Nephron progenitor cell (in vitro differentiated cells): Measurements from ENCODE around the gene ARMC7.
"Not testable (repeated sequence)": the region's sequence is repeated elsewhere in the genome, so short reads cannot be mapped to it uniquely, and the experiment has no call there.

Source experiments
- DNase-seq: peaks from one replicate; pipeline ENCODE4 v3.0.0; 2021
- H3K27ac Mint-ChIP-seq: 2 replicates; pipeline ENCODE4 v1.8.0; 2021; ENCODE audit warnings: mild to moderate bottlenecking, moderate library complexity, mixed read lengths
- H3K27me3 Mint-ChIP-seq: 2 replicates; pipeline ENCODE4 v1.8.0; 2021; ENCODE audit warnings: mild to moderate bottlenecking, low read depth, mixed read lengths; ENCODE audit not compliant: poor library complexity
- H3K36me3 Mint-ChIP-seq: 2 replicates; pipeline ENCODE4 v1.8.0; 2021; ENCODE audit warnings: low read depth, mixed read lengths
- H3K4me1 Mint-ChIP-seq: 2 replicates; pipeline ENCODE4 v1.8.0; 2021; ENCODE audit warnings: mixed read lengths
- H3K4me3 Mint-ChIP-seq: 2 replicates; pipeline ENCODE4 v1.8.0; 2021; ENCODE audit warnings: mild to moderate bottlenecking, moderate library complexity, mixed read lengths
- H3K9me3 Mint-ChIP-seq: 2 replicates; pipeline ENCODE4 v1.8.0; 2021; ENCODE audit warnings: mild to moderate bottlenecking, moderate library complexity, mixed read lengths
- CTCF ChIP-seq: fragments of 200-600 bp; sonication (generic); IDR thresholded peaks from 2 replicates; pipeline ENCODE4 v1.5.0; 2021; ENCODE audit warnings: antibody characterized with exemption

Gene ARMC7

GRCh38 chr17:75152523-75152921 is 42.8 kb downstream of the ARMC7 start:
- TF ChIP-seq CTCF, result no peak

GRCh38 chr17:75152922-75153779 is 43.4 kb downstream of the ARMC7 start:
- peaks cover 47% of the 10 kb centered on the region for H3K4me1 Mint-ChIP-seq
- peak overlapping the region; percentile 94 for H3K4me3 Mint-ChIP-seq
- H3K9me3 Mint-ChIP-seq, result peaks cover 5% of the 10 kb centered on the region
- H3K36me3 Mint-ChIP-seq, result peaks cover 28% of the 10 kb centered on the region
- peak overlapping the region; percentile 97 for H3K27ac Mint-ChIP-seq
- no peak for TF ChIP-seq CTCF
- DNase-seq, result peak; percentile 48
- H3K27me3 Mint-ChIP-seq, result no peaks in the 10 kb centered on the region

More at GRCh38 chr17:75152523-75152921, 42.8 kb downstream of the ARMC7 start:
- peak overlapping the region; percentile 94 for H3K4me3 Mint-ChIP-seq
- H3K4me1 Mint-ChIP-seq, result peaks cover 47% of the 10 kb centered on the region
- no peaks in the 10 kb centered on the region for H3K27me3 Mint-ChIP-seq
- peaks cover 5% of the 10 kb centered on the region for H3K9me3 Mint-ChIP-seq
- H3K36me3 Mint-ChIP-seq, result peaks cover 30% of the 10 kb centered on the region
- H3K27ac Mint-ChIP-seq, result peak overlapping the region; percentile 97
- DNase-seq, result no peak

- peak; percentile 38 for DNase-seq
- H3K4me3 Mint-ChIP-seq, result peak overlapping the region; percentile 94
- H3K4me1 Mint-ChIP-seq, result peaks cover 45% of the 10 kb centered on the region
- H3K27ac Mint-ChIP-seq, result peak overlapping the region; percentile 97
- no peaks in the 10 kb centered on the region for H3K27me3 Mint-ChIP-seq
- peaks cover 5% of the 10 kb centered on the region for H3K9me3 Mint-ChIP-seq
- H3K36me3 Mint-ChIP-seq, result peaks cover 26% of the 10 kb centered on the region
- no peak for TF ChIP-seq CTCF
These were observed 44.0 kb downstream of the ARMC7 start for GRCh38 chr17:75153780-75154194.

- peaks cover 24% of the 10 kb centered on the region for H3K36me3 Mint-ChIP-seq
- no peak for TF ChIP-seq CTCF
- H3K4me1 Mint-ChIP-seq, result peaks cover 44% of the 10 kb centered on the region
These were observed 44.7 kb downstream of the ARMC7 start, which contains the start of gene JPT1 for GRCh38 chr17:75154195-75155106. Gene JPT1 (minus strand): TSS chr17:75154512. CDS start chr17:75154397, 115 bp downstream.

GRCh38 chr17:75155191-75155601 is 45.4 kb downstream of the ARMC7 start:
- peaks cover 5% of the 10 kb centered on the region for H3K9me3 Mint-ChIP-seq
- H3K4me3 Mint-ChIP-seq, result no peak overlapping the region
- peaks cover 39% of the 10 kb centered on the region for H3K4me1 Mint-ChIP-seq

More at GRCh38 chr17:75154195-75155106, 44.7 kb downstream of the ARMC7 start, which contains the start of gene JPT1:
- DNase-seq, result peak; percentile 97
- H3K27ac Mint-ChIP-seq, result peak within 1 kb of the TSS; percentile 97
- peaks cover 5% of the 10 kb centered on the region for H3K9me3 Mint-ChIP-seq
- peak within 1 kb of the TSS; percentile 94 for H3K4me3 Mint-ChIP-seq
- no peaks in the 10 kb centered on the region for H3K27me3 Mint-ChIP-seq

GRCh38 chr17:75158480-75158879 is 48.7 kb downstream of the ARMC7 start:
- H3K4me3 Mint-ChIP-seq, H3K27ac Mint-ChIP-seq, H3K9me3 Mint-ChIP-seq, H3K27me3 Mint-ChIP-seq, DNase-seq: not testable (repeated sequence)
- Mint-ChIP-seq H3K4me1 (peaks cover 12% of the 10 kb centered on the region), H3K36me3 (peaks cover 20% of the 10 kb centered on the region)

More at GRCh38 chr17:75155191-75155601, 45.4 kb downstream of the ARMC7 start:
- no peak overlapping the region for H3K27ac Mint-ChIP-seq
- no peak for DNase-seq
- no peak for TF ChIP-seq CTCF
- peaks cover 18% of the 10 kb centered on the region for H3K36me3 Mint-ChIP-seq
- H3K27me3 Mint-ChIP-seq, result no peaks in the 10 kb centered on the region
